HEK293T (cell line): ENCODE measurements around the gene SUGCT.

Source experiments
- BHLHE40 ChIP-seq: fragments of 450-650 bp; IDR thresholded peaks from 2 replicates; pipeline ENCODE4 v1.6.1; 2016; ENCODE audit warnings: mild to moderate bottlenecking, moderate library complexity, borderline replicate concordance
- ELF4 ChIP-seq: fragments of 450-650 bp; IDR thresholded peaks from 2 replicates; pipeline ENCODE4 v1.6.1; 2017; ENCODE audit warnings: antibody characterized with exemption
- HDGF ChIP-seq: fragments of 450-650 bp; IDR thresholded peaks from 2 replicates; pipeline ENCODE4 v1.6.1; 2017; ENCODE audit warnings: antibody characterized with exemption, borderline replicate concordance
- SP1 ChIP-seq: fragments of 450-650 bp; IDR thresholded peaks from 2 replicates; pipeline ENCODE4 v1.6.1; 2017
- SUZ12 ChIP-seq: fragments of 450-650 bp; IDR thresholded peaks from 2 replicates; pipeline ENCODE4 v1.6.1; 2016; ENCODE audit warnings: mild to moderate bottlenecking

- no peak for TF ChIP-seq SUZ12
- TF ChIP-seq BHLHE40 = no peak
- TF ChIP-seq SP1 = no peak
- no peak for TF ChIP-seq HDGF
- no peak for TF ChIP-seq ELF4
Observed at GRCh38 chr7:40572810-40573465, 438.1 kb downstream of the SUGCT start.
